A673 (cell line): Measurements from ENCODE around the gene SLC25A36.

Source experiments
- CTCF ChIP-seq: fragments of 300-800, 200-600 bp; sonication (generic); conservative IDR thresholded peaks from 2 replicates; pipeline ENCODE4 v1.5.1; 2017; ENCODE audit warnings: low read depth, mild to moderate bottlenecking, antibody characterized with exemption, low read length, moderate library complexity, mixed read lengths
- EZH2 ChIP-seq: fragments of 200-600 bp; sonication (generic); IDR thresholded peaks from 2 replicates; pipeline ENCODE4 v1.6.1; 2017; ENCODE audit warnings: borderline replicate concordance, low read depth, mild to moderate bottlenecking, mixed read lengths, antibody characterized with exemption, low read length; ENCODE audit not compliant: poor library complexity, severe bottlenecking

- TF ChIP-seq CTCF (no peak), EZH2 (no peak)
Measured at GRCh38 chr3:140955645-140956044, 14.0 kb downstream of the SLC25A36 start.
